Endothelial cell of umbilical vein (primary cell): Measurements from ENCODE around the gene NINL. TPM values are rescaled to one million over a fixed set of nuclear protein-coding genes. Genes with fewer than 3 reads are reported as not detected.

Source experiments
- BruUV-seq: library from RNA; stranded (reverse); fragments of 400-500 nt; replicated peaks from 2 replicates; lab custom pipeline; 2021; lab: Mats Ljungman, UMichigan
- CTCF ChIA-PET: fragments of 300-600, 350-600 bp; sonication (Branson Sonifier 250); formaldehyde crosslinking; loops from one replicate; lab custom pipeline; 2021; ENCODE audit warnings: antibody characterized with exemption, inconsistent platforms; lab: Charles Lee
- POLR2A ChIA-PET: fragments of 300-600, 350-600 bp; sonication (Branson Sonifier 250); formaldehyde crosslinking; loops from one replicate; lab custom pipeline; 2021; ENCODE audit warnings: antibody characterized with exemption, inconsistent platforms; lab: Charles Lee
- DNase-seq: peaks from one replicate; pipeline ENCODE4 v3.0.0-alpha.2; 2011; ENCODE audit warnings: low read depth, low spot score
- FAIRE-seq: peaks from 2 replicates; lab custom pipeline; 2011; peaks lifted over from hg19 to GRCh38; lab: Jason Lieb, UNC
- H2AFZ ChIP-seq: 2 replicates; pipeline ENCODE4 v1.6.0; 2012; ENCODE audit warnings: low read depth, low read length, control low read depth, inconsistent platforms
- H3K27ac ChIP-seq: 2 replicates; pipeline ENCODE4 v1.5.1; 2011; ENCODE audit warnings: low read depth, mild to moderate bottlenecking, control low read depth, low read length, moderate library complexity; ENCODE audit not compliant: insufficient read depth
- H3K27me3 ChIP-seq, 2 experiments: 2 replicates each; pipeline versions ENCODE4 v1.6.0 to v1.6.1; 2011; ENCODE audit warnings: low read length in 2 of 2, mixed read lengths in 1 of 2; ENCODE audit not compliant: control insufficient read depth in 2 of 2, insufficient read depth in 2 of 2
- H3K36me3 ChIP-seq, 2 experiments: 2 replicates in 1 of 2; 3 replicates in 1 of 2; pipeline ENCODE4 v1.5.1; 2011; ENCODE audit warnings: low read length in 2 of 2, mild to moderate bottlenecking in 1 of 2, moderate library complexity in 1 of 2; ENCODE audit not compliant: control insufficient read depth in 2 of 2, insufficient read depth in 2 of 2; ENCODE audit errors: extremely low read depth in 1 of 2
- H3K4me1 ChIP-seq: 3 replicates; pipeline ENCODE4 v1.5.1; 2011; ENCODE audit warnings: mild to moderate bottlenecking, low read length; ENCODE audit not compliant: control insufficient read depth, insufficient read depth; ENCODE audit errors: extremely low read depth
- H3K4me2 ChIP-seq: 2 replicates; pipeline ENCODE4 v1.6.1; 2011; ENCODE audit warnings: low read length, control low read depth, mixed read lengths; ENCODE audit not compliant: insufficient read depth
- H3K4me3 ChIP-seq, 3 experiments: fragments of 200-600 bp in 1 of 3; sonication (generic), shearing (Covaris generic) in 1 of 3; replicated peaks in 1 of 3; 2 replicates each; pipeline ENCODE4 v1.5.1; 2011 to 2016; ENCODE audit warnings: control low read depth in 3 of 3, low read length in 3 of 3, mild to moderate bottlenecking in 2 of 3, inconsistent platforms in 1 of 3, low read depth in 1 of 3, moderate library complexity in 1 of 3; ENCODE audit not compliant: insufficient read depth in 1 of 3
- H3K79me2 ChIP-seq: 2 replicates; pipeline ENCODE4 v1.6.0; 2012; ENCODE audit warnings: low read length, inconsistent platforms; ENCODE audit not compliant: control insufficient read depth, insufficient read depth
- H3K9ac ChIP-seq: replicated peaks from 2 replicates; pipeline ENCODE3; 2011; ENCODE audit warnings: low read length, control low read depth; ENCODE audit not compliant: insufficient read depth; ENCODE audit errors: extremely low read depth
- H3K9me1 ChIP-seq: replicated peaks from 3 replicates; pipeline ENCODE4 v1.6.0; 2011; ENCODE audit warnings: mild to moderate bottlenecking, low read length; ENCODE audit not compliant: control insufficient read depth, insufficient read depth; ENCODE audit errors: extremely low read depth
- H3K9me3 ChIP-seq: replicated peaks from 2 replicates; pipeline ENCODE4 v1.5.1; 2012; ENCODE audit warnings: low read length, inconsistent platforms; ENCODE audit not compliant: control insufficient read depth, insufficient read depth
- H4K20me1 ChIP-seq: replicated peaks from 2 replicates; pipeline ENCODE3; 2011; ENCODE audit warnings: mild to moderate bottlenecking, low read length; ENCODE audit not compliant: control insufficient read depth, insufficient read depth; ENCODE audit errors: extremely low read depth
- CTCF ChIP-seq, 2 donors: IDR thresholded peaks; 1 replicate in 1 of 2; 2 replicates in 1 of 2; pipeline ENCODE4 v1.5.1; 2011; ENCODE audit warnings: low read length in 2 of 2, mild to moderate bottlenecking in 2 of 2, moderate library complexity in 2 of 2, control low read depth in 1 of 2, inconsistent platforms in 1 of 2, low read depth in 1 of 2; ENCODE audit not compliant: insufficient read depth in 1 of 2; ENCODE audit errors: extremely low read depth in 1 of 2
- EZH2 ChIP-seq: IDR thresholded peaks from 2 replicates; pipeline ENCODE4 v1.6.1; 2012; ENCODE audit warnings: borderline replicate concordance, low read depth, mild to moderate bottlenecking, moderate library complexity, low read length, inconsistent platforms; ENCODE audit not compliant: severe bottlenecking
- FOS ChIP-seq: IDR thresholded peaks from 2 replicates; pipeline ENCODE4 v1.6.1; 2011; ENCODE audit warnings: mild to moderate bottlenecking, low read length, moderate library complexity, borderline replicate concordance; ENCODE audit not compliant: insufficient read depth
- GATA2 ChIP-seq: IDR thresholded peaks from 2 replicates; pipeline ENCODE4 v1.7.0; 2011; ENCODE audit warnings: low read depth, mild to moderate bottlenecking, moderate library complexity, mixed read lengths, low read length; ENCODE audit not compliant: insufficient read length, insufficient read depth
- JUN ChIP-seq: IDR thresholded peaks from 2 replicates; pipeline ENCODE4 v1.6.1; 2011; ENCODE audit warnings: borderline replicate concordance, low read depth; ENCODE audit not compliant: insufficient read length, insufficient read depth
- MAX ChIP-seq: IDR thresholded peaks from 2 replicates; pipeline ENCODE4 v1.6.1; 2011; ENCODE audit not compliant: insufficient read depth, insufficient read length
- MYC ChIP-seq: IDR thresholded peaks from one replicate; pipeline ENCODE4 v1.6.1; 2011; ENCODE audit warnings: mild to moderate bottlenecking, low read depth, low read length
- POLR2A ChIP-seq: IDR thresholded peaks from 2 replicates; pipeline ENCODE4 v1.6.1; 2012; ENCODE audit warnings: low read depth, mild to moderate bottlenecking, control low read depth, low read length
- POLR2AphosphoS5 ChIP-seq: IDR thresholded peaks from 2 replicates; pipeline ENCODE4 v1.6.1; 2012; ENCODE audit warnings: low read depth, mild to moderate bottlenecking, control low read depth, low read length, moderate library complexity; ENCODE audit not compliant: insufficient read depth
- dilution Hi-C: fragments of 300-500 bp; cut with MboI; formaldehyde crosslinking; loops from one replicate; pipeline ENCODE4 v1.15.0; 2019; ENCODE audit warnings: low sequenced_read_pairs; ENCODE audit not compliant: extremely low pct_ligation_motif_present
- intact Hi-C: fragments of 100-400 bp; cut with micrococcal nuclease; formaldehyde crosslinking; loops from one replicate; pipeline ENCODE4 v1.10.0; 2022
- polyA plus RNA-seq, 4 experiments: library from polyadenylated mRNA; depleted of rRNA in 3 of 4; stranded (reverse) in 3 of 4; unstranded in 1 of 4; fragments of >200 nt; gene quantifications; 2 replicates each; pipeline versions ENCODE4 v1.2.1 to v1.2.3, GENCODE V29; 2011 to 2012; ENCODE audit warnings: missing spikeins in 1 of 4
- total RNA-seq: library from RNA; stranded (reverse); gene quantifications from 2 replicates; pipeline ENCODE4 v1.2.3, GENCODE V29; 2021

Gene NINL
- total and polyA plus RNA-seq, 2 donors (not counting 3 experiments of a cell fraction or from before 2014, with no cell fraction given), result 13.2 to 25.5 TPM

- no TSS peak for BruUV-seq
- no peak overlapping the region for H3K27ac ChIP-seq
- dilution Hi-C loops (no loop called here), intact Hi-C loops (no loop called here)
- no peak overlapping the region for H2AFZ ChIP-seq
- H3K4me1 ChIP-seq, result no peaks in the 10 kb centered on the region
- H3K4me2 ChIP-seq, result no peak overlapping the region
- no peaks in the 10 kb centered on the region for H3K36me3 ChIP-seq
- ChIA-PET POLR2A (no interaction called here), CTCF (interaction anchor here (0.7 kb wide), 1 partner anchor 14 kb away, joined by 3 read pairs; no protein-coding TSS in a partner anchor)
- FAIRE-seq, result no peak
- H3K27me3 ChIP-seq, result no peaks in the 10 kb centered on the region
- H3K4me3 ChIP-seq, result no peak overlapping the region
- TF ChIP-seq CTCF (IDR thresholded peaks at IDR 0.05; ENCODE audit: extremely low read depth in 1 of 2, insufficient read depth in 1 of 2, low read depth in 1 of 2, low read length in 2 of 2), result no peak
- no peak for TF ChIP-seq GATA2
- no peaks in the 10 kb centered on the region for H4K20me1 ChIP-seq
- no peaks in the 10 kb centered on the region for H3K9me1 ChIP-seq
- H3K79me2 ChIP-seq, result no peaks in the 10 kb centered on the region
- no peak overlapping the region for H3K9ac ChIP-seq
- DNase-seq, result no peak
- H3K9me3 ChIP-seq, result no peaks in the 10 kb centered on the region
Observed at GRCh38 chr20:25546048-25546447, 39.3 kb downstream of the NINL start.

GRCh38 chr20:25545171-25545570 is 40.2 kb downstream of the NINL start:
- H3K36me3 ChIP-seq, result no peaks in the 10 kb centered on the region
- no peaks in the 10 kb centered on the region for H3K4me1 ChIP-seq
- no peak overlapping the region for H3K27ac ChIP-seq
- no peak for DNase-seq
- ChIA-PET POLR2A (no interaction called here), CTCF (no interaction called here)
- no peak overlapping the region for H3K4me2 ChIP-seq
- H3K4me3 ChIP-seq, result no peak overlapping the region
- H3K9me3 ChIP-seq, result no peaks in the 10 kb centered on the region
- H4K20me1 ChIP-seq, result no peaks in the 10 kb centered on the region
- H3K9ac ChIP-seq, result no peak overlapping the region
- intact Hi-C loops, result no loop called here
- H3K27me3 ChIP-seq, result no peaks in the 10 kb centered on the region
- no peaks in the 10 kb centered on the region for H3K9me1 ChIP-seq
- TF ChIP-seq MYC, result no peak
- no peak for TF ChIP-seq POLR2AphosphoS5
- no peak for TF ChIP-seq GATA2
- TF ChIP-seq FOS, result no peak
- no peak for TF ChIP-seq EZH2
- no peak for TF ChIP-seq POLR2A
- TF ChIP-seq MAX, result no peak
- no peak for TF ChIP-seq CTCF (IDR thresholded peaks at IDR 0.05; ENCODE audit: extremely low read depth in 1 of 2, insufficient read depth in 1 of 2, low read depth in 1 of 2, low read length in 2 of 2)
- no peak for TF ChIP-seq JUN
- no peak for FAIRE-seq
- dilution Hi-C loops, result no loop called here
- no peak overlapping the region for H2AFZ ChIP-seq
- no peaks in the 10 kb centered on the region for H3K79me2 ChIP-seq
- no TSS peak for BruUV-seq
